ENCODE measurements around the gene DSP.

DSP gene

DNA sequence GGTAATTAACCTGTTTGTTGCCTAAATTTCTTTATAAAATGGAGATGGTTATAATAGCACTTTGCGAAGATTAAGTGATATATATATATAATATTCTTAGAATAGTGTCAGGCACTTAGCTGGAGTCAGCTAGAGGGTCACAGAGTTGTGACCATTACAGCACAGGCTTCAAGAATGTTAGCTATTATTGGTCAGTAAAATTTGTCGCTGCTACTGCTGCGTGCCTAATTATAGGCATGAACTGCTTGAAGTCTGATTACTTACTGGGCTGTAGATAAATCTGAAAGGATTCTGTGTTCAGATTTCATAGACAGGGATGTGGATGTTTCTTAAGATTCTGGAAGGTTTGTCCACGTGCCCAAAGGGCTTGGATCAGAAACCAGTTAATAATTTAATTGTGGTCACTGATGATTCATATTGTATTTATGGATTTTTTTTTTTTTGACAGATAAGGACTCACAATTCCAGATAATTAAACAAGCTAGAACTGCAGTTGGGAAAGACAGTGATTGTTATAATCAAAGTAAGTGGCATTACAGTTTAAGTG lies 53.2 kb downstream of the DSP start:
- no peak for DNase-seq

DNA sequence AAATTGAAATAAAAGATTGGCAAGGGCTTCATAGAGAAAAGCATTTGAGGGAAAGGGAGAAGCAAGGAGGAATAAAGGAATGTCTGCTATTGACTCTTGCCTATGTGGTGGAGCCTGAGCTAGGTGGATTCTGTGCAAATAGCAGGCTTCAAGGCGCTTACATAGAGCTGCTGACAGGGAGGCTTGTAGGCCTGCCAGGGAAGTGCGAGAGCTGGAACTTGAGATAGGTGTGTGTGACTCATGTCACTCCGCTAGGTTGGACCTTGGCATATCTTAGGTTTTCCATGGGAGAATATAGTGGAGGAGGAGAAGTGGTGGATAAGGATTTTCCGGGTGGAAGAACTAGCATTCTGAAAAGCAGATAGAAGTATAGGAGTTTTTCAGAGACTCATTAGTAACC lies 62.5 kb downstream of the DSP start:
- no peak for DNase-seq

DNA sequence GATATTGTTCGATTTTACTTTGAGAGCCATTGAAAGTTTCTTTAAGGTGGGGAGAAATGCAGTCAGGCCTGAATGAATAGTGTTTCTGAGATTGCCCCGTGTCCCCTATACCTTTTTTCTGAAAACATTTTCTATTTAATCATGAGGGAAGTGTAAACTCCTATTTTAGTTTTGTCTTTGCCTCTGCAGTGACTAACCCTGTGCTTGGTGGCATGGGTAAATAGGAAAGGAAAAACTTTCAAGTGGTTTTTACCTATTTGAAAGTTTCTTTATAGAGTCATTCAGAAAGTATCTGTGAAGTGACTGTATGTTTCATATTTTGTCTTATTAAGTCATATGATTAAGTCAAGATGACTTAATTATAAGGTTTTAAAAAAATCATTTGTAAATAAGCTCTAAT lies 63.0 kb downstream of the DSP start:
- DNase-seq = no peak

DNA sequence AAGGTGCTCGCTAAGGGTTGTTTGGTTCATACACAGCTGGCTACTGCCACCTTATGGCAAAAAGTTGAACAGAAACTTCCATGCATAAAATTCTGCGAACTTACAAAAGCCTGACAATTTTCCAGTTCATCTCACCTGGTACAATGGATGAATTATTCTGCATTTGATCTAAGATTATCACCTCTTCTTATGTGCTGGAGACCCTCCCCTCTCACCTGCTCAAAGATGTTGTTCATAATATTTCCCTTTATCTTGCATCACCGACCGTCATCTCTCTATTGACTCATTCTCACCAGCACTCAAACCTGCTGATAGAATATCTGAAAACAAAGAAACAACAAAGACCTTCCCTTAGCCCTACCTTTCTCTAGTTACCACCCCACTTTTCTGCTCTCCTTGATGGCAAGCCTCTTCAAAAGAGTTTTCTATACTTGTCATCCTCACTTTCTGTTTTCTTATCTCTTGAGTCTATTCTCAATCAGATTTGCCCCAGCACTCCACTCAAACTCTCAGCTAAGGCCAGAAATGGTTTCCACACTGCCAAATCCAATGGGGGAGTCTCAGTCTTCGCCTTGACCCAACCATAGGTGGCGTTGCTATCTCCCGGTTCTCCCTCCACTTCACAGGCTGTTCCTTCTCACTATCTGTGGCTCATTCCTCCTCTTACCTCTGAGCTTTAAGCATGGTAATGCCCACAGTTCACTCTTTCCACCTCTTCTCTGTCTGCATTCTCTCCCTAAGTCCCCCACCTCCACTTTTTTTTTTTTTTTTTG lies 74.3 kb downstream of the DSP start:
- DNase-seq = peak; percentile 42 to 83

DNA sequence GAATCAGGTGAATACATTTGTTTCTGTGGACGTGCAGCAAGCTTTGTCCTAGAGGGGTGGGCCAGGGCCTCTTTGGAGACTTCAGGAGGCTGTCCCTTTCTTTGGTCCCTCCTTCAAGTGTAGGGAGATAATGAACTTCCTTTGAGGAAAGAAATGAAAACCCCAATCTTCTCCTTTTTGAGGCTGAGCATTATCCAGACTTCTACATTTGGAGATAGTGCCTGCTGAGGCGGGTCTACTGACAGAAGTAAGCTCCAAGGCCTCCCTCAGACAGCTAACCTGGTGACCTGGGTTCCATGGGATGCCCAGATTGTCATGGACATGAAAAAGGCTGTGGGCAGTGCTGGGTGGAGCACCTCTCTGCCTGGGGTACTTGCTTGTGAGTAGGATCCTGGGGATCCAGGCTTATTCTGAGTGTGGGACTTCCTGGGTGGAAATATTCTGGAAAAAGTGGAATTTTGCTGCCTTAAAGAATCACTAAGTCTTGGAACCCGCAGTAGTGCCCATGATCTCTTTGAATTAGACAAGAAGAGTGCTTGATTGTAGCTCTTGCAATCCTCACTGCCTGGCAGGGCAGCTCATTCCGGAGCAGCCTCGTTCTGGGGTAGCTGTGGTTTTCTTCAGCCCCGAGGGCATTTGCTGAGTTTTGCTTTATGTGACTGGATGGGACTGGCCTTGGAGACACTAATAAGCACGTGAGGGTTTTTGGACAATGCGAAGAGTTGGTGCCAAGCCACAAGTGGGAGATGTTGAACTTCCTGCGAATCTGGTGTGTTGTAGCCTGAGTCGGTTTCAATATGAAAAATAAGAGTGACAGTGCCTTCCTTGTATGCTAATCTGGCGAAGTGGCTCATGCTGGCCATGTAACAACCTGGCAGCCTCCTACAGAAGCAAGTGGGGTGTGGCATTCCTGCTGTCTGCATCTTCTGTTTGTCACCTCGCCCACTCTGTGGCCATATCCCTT lies 76.6 kb downstream of the DSP start:
- DNase-seq = peak; percentile 81 to 95

DNA sequence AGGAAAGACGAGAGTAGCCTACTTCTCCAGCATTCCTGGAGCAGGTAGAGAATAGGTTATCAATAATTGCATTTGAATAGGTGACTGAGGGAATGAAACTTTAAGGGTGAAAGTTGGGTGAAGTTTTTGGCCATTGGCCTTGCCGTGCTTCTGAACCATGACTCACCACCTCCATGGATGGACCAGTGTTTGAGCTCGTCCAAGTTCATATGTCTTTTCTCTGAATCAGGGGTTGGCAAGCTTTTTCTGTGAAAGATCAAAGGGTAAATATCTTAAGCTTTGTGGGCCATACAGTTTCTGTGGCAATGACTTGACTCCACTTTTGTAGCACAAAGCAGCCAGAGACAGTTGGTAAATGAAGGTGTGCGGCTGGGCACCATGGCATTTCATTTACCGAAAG lies 80.3 kb downstream of the DSP start:
- DNase-seq = no peak

DNA sequence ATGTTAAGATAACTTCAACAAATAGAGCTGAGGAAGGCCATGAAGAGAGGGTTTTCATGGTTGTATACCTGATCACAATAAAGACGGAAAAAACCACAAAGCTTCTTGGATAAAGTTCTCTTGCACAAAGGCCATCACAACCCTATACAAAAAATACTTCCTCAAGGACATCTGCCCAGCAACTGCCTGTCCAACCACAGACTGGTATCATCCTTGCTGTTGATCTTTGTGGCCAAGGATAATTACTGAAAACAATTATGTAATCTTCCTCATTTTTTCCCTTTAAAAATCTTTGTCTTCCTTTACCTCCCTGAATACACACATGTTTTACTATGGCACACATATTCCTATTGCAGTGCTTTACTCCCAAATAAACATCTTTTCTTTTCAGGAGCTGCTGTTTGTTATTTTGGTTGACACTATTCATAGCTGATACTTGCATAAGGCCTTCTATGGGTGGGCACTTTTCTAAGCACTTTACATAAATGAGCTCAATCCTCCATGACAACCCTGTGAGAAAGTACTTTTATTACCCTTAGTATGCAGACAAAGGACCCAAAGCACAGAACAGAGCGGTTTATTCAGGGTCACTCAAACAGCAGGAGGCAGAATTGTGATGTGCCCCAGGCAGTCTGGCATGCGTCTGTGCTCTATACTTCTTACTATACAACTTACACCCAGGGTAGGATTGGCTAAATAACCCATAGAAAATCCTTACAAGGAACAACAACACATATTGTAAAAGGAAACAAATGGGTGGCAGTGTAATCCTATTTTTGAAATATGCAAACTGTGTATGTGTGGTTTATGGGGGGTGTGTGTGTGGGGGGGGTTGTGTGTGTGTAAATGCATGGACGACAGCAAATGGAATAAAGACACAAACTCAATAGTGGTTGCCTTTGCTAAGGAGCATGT lies 83.6 kb downstream of the DSP start:
- DNase-seq = peak; percentile 35 to 45

DNA sequence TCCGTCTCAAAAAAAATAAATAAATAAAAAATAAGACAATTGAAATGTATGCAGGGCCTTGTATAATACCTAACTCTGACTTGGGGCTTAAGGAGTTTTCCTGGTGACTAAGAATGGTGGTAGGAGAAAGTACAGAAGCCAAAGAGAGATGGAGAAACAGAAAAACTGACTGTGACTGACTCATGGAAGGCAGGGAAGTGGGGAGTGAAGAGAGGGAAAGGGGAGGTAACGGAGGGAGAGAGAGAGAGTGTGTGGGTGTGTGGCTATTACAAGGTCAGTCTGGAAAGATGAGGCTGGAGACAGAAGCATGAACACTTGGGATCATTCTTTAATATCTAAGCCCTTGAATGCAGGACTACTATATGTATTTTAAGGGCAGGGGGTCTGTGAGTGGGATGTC lies 87.0 kb downstream of the DSP start:
- no peak for DNase-seq

DNA sequence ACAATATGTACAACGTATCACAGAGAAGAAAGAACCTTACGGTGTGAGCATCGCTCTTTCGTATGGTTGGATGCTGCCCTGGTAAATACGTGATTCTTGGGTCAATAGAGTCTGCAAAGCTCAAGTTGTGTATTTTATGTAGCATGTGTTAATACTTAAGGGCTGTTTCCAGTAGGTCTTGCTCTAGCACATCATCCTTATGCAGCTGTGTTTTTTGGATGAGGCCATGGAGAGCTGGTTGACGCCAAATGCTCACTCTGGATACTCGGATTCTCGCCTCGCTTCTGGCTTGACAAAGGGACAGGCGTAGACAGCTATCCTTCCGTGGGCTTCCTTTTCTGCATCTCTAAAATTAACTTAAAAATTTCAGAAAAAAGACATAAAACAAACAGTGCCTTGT lies 87.4 kb downstream of the DSP start:
- no peak for DNase-seq

DNA sequence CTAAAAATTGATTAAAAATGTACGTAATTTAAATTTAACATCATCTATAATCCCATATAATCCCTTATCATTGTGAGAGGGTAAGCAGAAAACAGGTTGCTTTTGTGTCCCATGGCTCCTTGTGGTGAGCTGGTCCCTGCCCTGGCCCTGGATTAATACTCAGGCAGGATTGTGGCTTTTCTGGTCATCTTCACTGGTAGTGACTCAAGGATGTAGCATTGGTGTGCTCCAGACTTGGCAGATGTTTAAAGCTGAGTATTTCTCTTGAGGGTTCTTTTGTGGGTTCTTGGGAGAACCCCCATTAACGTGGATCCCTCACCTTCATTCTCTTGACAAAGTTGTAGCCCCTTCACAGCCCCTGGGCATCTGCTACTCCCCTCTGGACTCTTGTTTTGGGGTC lies 87.8 kb downstream of the DSP start:
- no peak for DNase-seq

DNA sequence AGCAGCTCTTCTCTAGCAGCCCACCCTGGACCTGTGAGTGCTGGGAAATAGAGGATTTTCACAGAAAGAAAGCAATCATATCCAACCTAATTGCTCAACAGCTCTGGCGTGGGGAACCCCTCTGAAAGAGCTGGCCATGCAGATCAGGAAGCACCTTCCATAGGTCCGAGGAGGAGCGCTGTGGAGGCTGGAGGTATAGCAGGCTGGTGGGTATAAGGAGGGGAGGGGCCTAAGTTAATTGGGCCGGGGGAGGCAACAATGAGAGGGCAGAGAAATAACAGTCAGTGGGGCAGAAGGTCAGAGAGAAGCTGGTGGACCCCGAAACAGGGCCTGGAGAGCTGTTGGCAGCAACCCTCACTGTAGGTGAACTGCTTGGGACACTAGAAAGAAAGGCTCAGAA lies 89.3 kb downstream of the DSP start:
- no peak for DNase-seq

DNA sequence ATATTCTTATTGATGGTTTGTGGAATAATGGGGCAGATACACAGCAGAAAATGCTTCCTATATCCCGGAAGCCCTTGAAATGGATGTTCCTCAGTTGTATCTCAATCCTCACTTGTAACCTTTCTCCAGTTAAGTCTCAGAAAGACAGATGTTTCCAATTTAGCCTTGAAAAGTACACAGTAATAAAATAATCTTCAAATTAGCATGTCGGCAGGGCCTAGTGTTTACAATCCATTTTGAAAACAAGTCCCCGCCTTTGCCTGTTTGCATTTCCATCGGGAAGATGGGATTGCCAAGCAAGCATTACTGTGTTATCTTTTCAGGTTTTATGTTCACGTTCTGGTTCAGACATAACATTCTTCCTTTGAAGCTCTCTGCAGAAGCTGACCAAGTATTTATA lies 90.0 kb downstream of the DSP start:
- no peak for DNase-seq

DNA sequence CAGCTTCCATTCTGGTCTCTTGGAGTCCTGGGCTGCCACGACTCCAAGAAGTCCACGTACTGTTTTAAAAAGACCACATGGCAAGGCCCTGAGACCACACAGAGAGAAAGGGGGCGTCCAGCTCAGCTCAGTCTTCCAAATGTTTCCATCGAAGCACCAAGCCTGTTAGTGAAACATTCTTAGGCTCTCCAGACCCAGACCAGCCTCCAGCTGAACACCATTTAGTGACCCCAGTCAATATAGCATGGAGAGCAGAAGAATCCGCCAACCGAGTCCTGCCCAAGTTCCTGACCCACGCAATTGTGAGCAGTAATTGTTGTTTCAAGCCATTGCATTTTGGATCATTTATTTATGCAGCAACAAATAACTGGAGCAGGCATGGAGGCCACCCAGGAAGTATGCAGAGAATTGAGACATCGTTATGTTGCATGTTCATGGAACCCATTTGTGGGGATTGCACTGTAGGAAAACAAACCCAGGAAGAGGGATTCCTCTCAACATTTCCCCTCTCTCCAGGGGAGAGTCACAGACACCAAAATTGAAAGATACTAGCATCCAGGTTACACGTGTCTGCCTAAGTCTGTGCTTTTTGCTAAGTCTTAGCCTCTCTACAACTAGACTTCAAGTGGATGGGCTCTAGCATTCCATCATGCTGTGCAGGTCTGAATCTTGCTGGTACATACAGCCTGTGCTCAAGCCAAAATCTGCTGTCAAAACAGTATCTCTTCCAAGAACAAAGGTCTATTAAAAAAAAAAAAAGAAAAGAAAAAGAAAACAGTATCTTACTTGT lies 91.2 kb downstream of the DSP start:
- DNase-seq = no peak

DNA sequence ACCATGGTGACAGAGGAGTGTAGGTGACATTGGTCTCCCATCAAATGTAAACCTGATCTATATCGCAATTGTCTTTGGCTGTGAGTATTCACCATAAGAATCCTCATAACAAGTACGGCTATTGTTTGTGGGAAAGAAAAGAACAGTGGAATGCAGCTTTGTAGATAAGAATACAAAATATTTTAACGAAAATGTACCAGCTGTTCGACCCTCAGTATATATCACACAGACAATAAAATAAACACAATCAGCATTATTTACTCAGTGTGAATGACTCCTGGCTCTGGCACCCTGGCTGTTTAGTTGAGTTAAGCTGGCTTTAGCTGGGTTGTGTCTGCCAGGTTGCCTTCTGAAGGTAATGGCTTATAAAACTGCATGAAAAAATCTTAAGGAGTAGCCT lies 91.9 kb downstream of the DSP start:
- no peak for DNase-seq

DNA sequence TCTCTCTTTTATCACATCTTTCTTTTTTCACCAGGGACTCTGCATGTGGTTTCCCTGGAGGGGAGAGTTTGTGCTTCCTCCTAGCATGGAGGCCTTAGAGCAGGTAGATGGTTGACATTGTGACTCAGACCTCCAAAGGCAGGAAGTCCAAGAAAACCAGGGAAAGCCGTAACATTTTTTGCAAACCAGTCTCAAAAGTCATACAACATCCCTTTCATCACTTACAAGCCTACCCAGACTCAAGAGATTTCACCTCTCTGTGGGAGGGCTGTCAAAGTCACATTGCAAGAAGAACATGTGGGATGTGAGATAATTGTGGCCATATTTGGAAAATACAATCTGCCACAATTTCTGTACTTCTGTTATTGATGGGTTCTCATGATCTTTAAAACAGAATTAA lies 94.7 kb downstream of the DSP start:
- DNase-seq = peak in 1 of 2 donors; percentile 59
